Measurements from ENCODE around the gene VIL1.

The VIL1 gene

GRCh38 chr2:218418321-218418716 is 604 bp upstream of the VIL1 start:
- TF ChIP-seq, protein P1, sequence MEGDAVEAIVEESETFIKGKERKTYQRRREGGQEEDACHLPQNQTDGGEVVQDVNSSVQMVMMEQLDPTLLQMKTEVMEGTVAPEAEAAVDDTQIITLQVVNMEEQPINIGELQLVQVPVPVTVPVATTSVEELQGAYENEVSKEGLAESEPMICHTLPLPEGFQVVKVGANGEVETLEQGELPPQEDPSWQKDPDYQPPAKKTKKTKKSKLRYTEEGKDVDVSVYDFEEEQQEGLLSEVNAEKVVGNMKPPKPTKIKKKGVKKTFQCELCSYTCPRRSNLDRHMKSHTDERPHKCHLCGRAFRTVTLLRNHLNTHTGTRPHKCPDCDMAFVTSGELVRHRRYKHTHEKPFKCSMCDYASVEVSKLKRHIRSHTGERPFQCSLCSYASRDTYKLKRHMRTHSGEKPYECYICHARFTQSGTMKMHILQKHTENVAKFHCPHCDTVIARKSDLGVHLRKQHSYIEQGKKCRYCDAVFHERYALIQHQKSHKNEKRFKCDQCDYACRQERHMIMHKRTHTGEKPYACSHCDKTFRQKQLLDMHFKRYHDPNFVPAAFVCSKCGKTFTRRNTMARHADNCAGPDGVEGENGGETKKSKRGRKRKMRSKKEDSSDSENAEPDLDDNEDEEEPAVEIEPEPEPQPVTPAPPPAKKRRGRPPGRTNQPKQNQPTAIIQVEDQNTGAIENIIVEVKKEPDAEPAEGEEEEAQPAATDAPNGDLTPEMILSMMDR (IDR thresholded peaks at IDR 0.05; ENCODE audit: insufficient read depth, low read length, poor library complexity, severe bottlenecking), result no peak
- no peak for DNase-seq (ENCODE audit: extremely low read depth, insufficient read length)
- no peaks in the 10 kb centered on the region for H3K27me3 ChIP-seq (replicated peaks; ENCODE audit: control insufficient read depth, insufficient read depth, low read length)
- no peak overlapping the region for H3K4me3 ChIP-seq (replicated peaks; ENCODE audit: low read depth, low read length)
- H3K36me3 ChIP-seq (ENCODE audit: control insufficient read depth, insufficient read depth, low read length), result no peaks in the 10 kb centered on the region

- no peaks in the 10 kb centered on the region for H3K27me3 ChIP-seq (replicated peaks; ENCODE audit: control insufficient read depth, insufficient read depth, low read length)
- no peaks in the 10 kb centered on the region for H3K36me3 ChIP-seq (ENCODE audit: control insufficient read depth, insufficient read depth, low read length)
- H3K4me3 ChIP-seq (replicated peaks; ENCODE audit: low read depth, low read length), result no peak overlapping the region
- TF ChIP-seq, protein P1 (IDR thresholded peaks at IDR 0.05; ENCODE audit: insufficient read depth, low read length, poor library complexity, severe bottlenecking), result no peak
- no peak for DNase-seq (ENCODE audit: extremely low read depth, insufficient read length)
Measured at GRCh38 chr2:218419630-218420216, 800 bp downstream of the VIL1 start.

- DNase-seq (ENCODE audit: extremely low read depth, insufficient read length), result no peak
- Histone ChIP-seq H3K27me3 (replicated peaks; ENCODE audit: control insufficient read depth, insufficient read depth, low read length) (no peaks in the 10 kb centered on the region), H3K36me3 (ENCODE audit: control insufficient read depth, insufficient read depth, low read length) (no peaks in the 10 kb centered on the region), H3K4me3 (replicated peaks; ENCODE audit: low read depth, low read length) (no peak overlapping the region)
- TF ChIP-seq, protein P1 (IDR thresholded peaks at IDR 0.05; ENCODE audit: insufficient read depth, low read length, poor library complexity, severe bottlenecking), result no peak
Measured at GRCh38 chr2:218421027-218421426, 2.1 kb downstream of the VIL1 start.

- Histone ChIP-seq H3K27me3 (replicated peaks; ENCODE audit: control insufficient read depth, insufficient read depth, low read length) (no peaks in the 10 kb centered on the region), H3K36me3 (ENCODE audit: control insufficient read depth, insufficient read depth, low read length) (no peaks in the 10 kb centered on the region), H3K4me3 (replicated peaks; ENCODE audit: low read depth, low read length) (no peak overlapping the region)
- DNase-seq (ENCODE audit: extremely low read depth, insufficient read length), result no peak
- TF ChIP-seq, protein P1 (IDR thresholded peaks at IDR 0.05; ENCODE audit: insufficient read depth, low read length, poor library complexity, severe bottlenecking), result no peak
Measured at GRCh38 chr2:218422403-218423086, 3.6 kb downstream of the VIL1 start.

DNA sequence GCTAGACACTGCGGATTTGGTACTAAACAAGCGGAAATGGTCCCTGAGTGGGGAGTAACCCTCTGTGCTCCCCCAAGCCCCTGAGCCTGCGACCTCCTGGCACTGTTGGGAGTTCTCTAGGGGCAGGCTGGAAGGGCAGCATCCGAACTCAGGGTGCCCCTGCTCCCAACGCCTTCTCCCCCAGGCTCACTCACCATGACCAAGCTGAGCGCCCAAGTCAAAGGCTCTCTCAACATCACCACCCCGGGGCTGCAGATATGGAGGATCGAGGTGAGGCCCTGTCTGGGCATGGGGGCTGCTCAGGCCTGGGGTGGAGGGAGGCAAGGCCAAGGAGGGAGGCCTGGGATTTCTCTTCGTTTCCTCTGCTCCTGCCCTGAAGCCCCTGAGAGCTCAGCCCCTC is 4.7 kb downstream of the VIL1 start:
- DNase-seq (ENCODE audit: extremely low read depth, insufficient read length), result no peak
- TF ChIP-seq, protein P1 (IDR thresholded peaks at IDR 0.05; ENCODE audit: insufficient read depth, low read length, poor library complexity, severe bottlenecking), result no peak
- Histone ChIP-seq H3K4me3 (replicated peaks; ENCODE audit: low read depth, low read length) (no peak overlapping the region), H3K36me3 (ENCODE audit: control insufficient read depth, insufficient read depth, low read length) (no peaks in the 10 kb centered on the region), H3K27me3 (replicated peaks; ENCODE audit: control insufficient read depth, insufficient read depth, low read length) (no peaks in the 10 kb centered on the region)

Measured in GM06990 (cell line).